GM21737 (cell line): Measurements from ENCODE around the gene GPR107.

ENCODE experiments used
- ATAC-seq: cut with Tn5 transposase; IDR thresholded peaks from one replicate; pipeline ENCODE4 v1.9.1; 2021; ENCODE audit warnings: mild to moderate bottlenecking, moderate library complexity; ENCODE audit not compliant: unreplicated experiment

Gene GPR107

DNA sequence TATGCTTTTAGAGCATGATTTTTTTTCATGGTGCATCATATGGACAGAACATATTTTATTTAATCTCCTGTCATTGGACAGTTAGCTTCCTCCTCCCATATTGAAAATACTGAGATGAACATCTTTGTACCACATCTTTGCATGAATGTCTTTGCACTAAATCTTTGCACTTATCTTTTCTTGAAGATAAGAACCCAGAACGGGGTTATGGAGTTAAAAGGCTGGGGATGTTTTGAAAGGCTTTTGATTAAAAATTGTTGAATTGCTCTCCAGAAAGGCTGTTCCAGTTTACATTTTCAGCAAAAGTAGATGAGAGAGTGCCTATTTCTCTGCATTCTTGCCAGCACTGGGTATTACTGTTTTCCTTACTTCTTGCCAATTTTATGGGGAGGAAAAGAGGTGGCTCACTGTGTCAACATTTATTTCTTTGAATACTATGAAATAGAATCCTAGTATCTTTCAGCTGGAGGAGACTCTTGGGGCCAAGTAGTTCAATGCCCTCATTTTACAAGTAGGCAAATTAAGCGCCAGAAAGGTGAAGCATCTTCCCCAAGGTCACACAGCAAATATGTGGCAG lies 125.7 kb downstream of the GPR107 start:
- ATAC-seq: no peak

DNA sequence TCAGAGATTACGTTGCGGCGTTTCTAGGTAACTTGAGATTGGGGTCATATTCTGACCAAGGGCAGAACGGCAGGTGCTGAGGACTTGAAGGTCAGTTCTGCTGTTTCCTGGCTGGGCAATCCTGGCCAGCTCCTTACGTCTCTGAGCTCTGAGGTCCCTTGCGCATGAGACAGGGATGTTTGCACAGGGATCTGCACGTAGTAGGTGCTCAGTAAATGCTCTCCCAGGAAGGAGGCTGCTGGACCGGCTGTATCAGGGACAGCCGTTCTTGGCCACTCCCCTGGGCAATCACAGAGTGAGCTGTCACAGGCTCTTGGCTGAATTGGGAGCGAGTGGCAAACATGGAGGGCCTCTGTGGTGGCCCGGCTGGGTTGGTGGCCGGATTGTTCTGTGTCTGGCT lies 126.8 kb downstream of the GPR107 start:
- no peak for ATAC-seq

GRCh38 chr9:130181678-130182380 lies 128.1 kb downstream of the GPR107 start:
- no peak for ATAC-seq

- no peak for ATAC-seq
Observed at GRCh38 chr9:130182381-130182909, 128.7 kb downstream of the GPR107 start.

DNA sequence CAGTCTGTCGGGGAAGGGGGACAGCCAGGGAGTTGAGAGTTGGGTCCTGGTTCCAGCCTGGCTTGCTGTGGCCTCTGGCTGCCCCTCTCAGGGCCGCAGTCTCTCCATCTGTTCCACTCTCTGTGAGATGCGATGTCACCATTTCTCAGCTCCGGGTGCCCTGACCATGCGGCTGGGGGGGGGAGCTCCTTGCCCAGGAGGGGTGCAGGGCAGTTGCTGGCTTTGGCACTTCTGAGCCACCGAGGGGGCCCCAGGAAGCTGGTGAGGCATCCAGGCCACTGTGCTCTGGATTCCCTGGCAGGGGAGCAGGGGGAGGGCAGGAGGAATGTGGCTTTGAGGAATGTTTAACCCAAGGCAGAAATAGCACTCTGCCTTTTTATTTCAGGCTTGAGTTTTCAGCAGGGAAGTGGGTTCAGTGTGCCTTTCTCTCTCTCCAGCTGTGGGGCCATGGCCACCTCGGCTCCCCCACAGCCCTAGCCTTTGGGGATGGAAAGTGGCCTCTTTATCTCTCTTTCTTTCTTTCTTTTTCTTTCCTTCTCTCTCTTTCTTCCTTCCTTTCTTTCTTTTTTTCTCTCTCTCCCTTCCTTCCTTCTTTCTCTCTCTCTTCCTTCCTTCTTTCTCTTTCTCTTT lies 129.5 kb downstream of the GPR107 start:
- ATAC-seq: no peak

GRCh38 chr9:130185017-130185416 lies 131.3 kb downstream of the GPR107 start:
- no peak for ATAC-seq

DNA sequence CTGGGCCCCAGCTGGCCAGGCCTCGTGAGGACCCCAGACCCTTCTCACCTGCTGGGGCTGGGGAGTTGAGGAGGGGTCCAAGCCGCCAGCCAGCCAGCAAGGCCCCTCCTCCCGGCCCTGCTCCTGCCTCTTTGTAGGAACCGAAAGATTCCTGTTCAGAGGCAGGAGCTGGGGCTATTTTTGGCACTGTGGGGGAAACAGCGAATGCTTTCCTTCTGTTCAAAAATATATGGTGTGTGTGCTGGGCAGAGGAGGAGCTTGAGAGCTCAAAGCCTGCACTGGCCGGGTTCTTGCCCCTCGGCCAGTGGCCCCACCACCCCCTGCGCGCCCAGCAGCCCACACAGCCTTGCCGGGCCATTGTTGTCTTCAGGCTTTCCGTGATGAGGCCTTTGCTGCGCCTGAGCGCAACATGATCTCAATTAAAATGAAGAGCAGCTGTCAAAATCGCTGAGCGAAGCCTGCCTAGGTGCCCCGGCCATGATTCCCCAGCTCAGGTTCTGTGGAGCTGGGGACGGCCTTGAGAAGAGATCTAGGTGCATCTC lies 131.9 kb downstream of the GPR107 start:
- no peak for ATAC-seq

DNA sequence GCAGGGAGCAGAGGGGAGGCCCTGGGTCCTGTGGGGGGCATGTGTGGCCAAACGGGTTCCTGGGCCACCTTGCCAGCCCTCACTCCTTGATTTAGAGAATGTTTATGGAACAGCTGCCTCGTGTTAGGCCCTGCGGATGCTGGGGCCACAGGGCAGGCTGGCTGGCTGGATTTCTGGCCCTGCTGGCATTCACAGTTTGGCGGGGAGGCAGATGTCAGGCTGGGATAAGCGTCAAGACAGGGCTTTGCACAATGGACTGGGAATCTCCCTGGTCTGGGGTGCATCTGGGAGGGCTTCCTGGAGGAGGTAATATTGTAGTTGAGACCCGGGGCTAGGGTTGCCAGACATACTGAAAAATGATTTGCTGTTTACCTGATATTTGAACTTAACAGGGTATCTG lies 132.3 kb downstream of the GPR107 start:
- ATAC-seq: no peak

DNA sequence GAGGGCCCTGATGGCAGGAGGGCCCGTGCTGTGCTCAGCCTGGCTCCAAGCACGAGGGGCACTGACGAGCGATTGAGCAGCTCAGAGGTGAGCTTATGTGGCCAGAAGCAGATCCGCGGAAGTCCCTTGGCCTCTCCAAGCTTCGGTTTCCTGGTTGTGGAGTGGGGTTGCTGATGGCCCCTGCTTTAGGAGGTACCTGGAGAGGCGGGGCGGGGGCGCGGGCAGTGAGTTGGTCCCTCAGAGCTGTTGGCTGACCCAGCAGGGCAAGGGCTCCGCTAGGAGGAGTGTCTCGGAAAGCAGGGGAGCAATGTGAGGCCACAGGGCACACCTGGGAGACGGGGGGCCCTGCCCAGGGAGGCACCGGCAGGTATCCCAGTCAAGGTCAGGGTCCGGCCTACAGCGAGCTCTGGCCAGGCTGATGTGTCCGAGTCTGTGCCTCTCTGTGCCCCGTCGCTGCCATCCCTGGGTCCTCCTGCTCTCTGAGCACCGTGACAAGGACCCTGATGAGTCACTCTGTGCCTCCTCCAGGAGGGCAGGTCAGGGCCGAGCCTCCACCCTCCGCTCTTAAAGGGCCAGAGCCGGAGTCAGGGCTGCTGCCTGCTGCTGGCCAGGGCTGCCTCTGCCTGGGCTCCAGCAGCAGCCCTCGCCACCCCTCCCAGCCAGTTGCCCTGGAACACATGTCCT lies 133.3 kb downstream of the GPR107 start:
- no peak for ATAC-seq

DNA sequence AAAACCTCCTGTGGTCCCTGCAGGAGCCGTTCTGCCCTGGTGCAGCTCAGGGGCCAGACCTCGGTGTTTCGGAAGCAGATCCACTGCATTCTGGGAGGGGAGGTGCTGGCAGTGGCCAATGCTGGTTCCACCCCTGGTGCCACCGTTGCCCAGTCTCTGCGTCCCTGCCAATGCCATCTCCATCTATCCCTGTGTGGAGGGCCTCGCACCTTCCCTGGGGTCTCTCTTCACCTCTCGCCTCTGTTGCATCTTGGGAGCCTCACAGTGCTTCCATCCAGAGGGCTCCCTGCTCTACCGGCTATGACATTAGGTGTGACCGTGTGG lies 133.8 kb downstream of the GPR107 start:
- no peak for ATAC-seq

DNA sequence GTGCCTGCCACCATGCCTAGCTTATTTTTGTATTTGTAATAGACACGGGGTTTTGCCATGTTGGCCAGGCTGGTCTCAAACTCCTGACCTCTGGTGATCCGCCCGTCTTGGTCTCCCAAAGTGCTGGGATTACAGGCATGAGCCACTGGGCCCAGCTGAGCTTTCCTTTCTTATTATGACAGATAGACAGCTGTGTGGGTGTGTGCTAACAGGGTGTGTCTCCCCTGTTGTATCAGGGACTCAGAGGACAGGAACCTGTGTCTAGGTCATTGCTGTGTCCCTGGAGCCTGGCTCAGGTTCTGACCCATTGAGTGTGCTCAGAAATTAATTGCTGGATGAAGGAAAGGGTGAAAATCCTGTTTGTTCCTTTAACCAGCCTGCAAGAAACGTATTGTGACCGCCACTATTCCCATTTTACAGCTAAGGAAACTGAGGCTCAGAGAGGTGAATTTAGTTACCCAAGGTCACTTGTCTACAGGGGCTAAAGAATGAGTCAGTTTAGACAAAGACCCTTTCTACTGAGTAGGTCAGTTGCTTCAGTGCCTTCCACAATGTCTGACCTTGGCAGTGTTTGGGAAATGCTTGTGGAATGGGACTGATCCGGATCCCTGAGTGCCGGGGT lies 135.3 kb downstream of the GPR107 start:
- ATAC-seq: no peak
